Activated naive CD4-positive, alpha-beta T cell treated with anti-CD3 and anti-CD28 coated beads, Interleukin-2, amount 50 U/mL, for 16 hours (primary cell): ENCODE results near the gene AMOTL2.

Experiments
- DNase-seq: peaks from one replicate; pipeline ENCODE4 v3.0.0-alpha.2; 2020

AMOTL2 gene

GRCh38 chr3:134350861-134351311, 23.4 kb downstream of the AMOTL2 start:
- no peak for DNase-seq

- DNase-seq, result no peak
Observed at GRCh38 chr3:134350266-134350665, 24.0 kb downstream of the AMOTL2 start.

GRCh38 chr3:134348524-134348923, 25.7 kb downstream of the AMOTL2 start:
- no peak for DNase-seq

- no peak for DNase-seq
Observed at GRCh38 chr3:134347551-134347950, 26.7 kb downstream of the AMOTL2 start.

- DNase-seq, result no peak
Observed at GRCh38 chr3:134346744-134347143, 27.5 kb downstream of the AMOTL2 start.

GRCh38 chr3:134345202-134345601, 29.0 kb downstream of the AMOTL2 start:
- no peak for DNase-seq

- DNase-seq, result no peak
Observed at GRCh38 chr3:134344560-134344959, 29.7 kb downstream of the AMOTL2 start.

- no peak for DNase-seq
Observed at GRCh38 chr3:134342259-134342658, 32.0 kb downstream of the AMOTL2 start.

GRCh38 chr3:134341389-134341788, 32.9 kb downstream of the AMOTL2 start:
- no peak for DNase-seq

GRCh38 chr3:134340982-134341365, 33.3 kb downstream of the AMOTL2 start:
- DNase-seq, result no peak

GRCh38 chr3:134340362-134340981, 33.8 kb downstream of the AMOTL2 start:
- no peak for DNase-seq

GRCh38 chr3:134339913-134340312, 34.3 kb downstream of the AMOTL2 start:
- DNase-seq, result no peak

- no peak for DNase-seq
Observed at GRCh38 chr3:134339331-134339730, 34.9 kb downstream of the AMOTL2 start.

GRCh38 chr3:134338516-134339261, 35.6 kb downstream of the AMOTL2 start:
- no peak for DNase-seq

- DNase-seq, result no peak
Observed at GRCh38 chr3:134338201-134338512, 36.1 kb downstream of the AMOTL2 start.

- DNase-seq, result no peak
Observed at GRCh38 chr3:134337511-134338200, 36.6 kb downstream of the AMOTL2 start.

GRCh38 chr3:134337071-134337482, 37.2 kb downstream of the AMOTL2 start:
- no peak for DNase-seq

GRCh38 chr3:134336587-134336986, 37.7 kb downstream of the AMOTL2 start:
- DNase-seq, result no peak

GRCh38 chr3:134334901-134335280, 39.4 kb downstream of the AMOTL2 start:
- no peak for DNase-seq

- DNase-seq, result no peak
Observed at GRCh38 chr3:134334231-134334900, 39.9 kb downstream of the AMOTL2 start.

- no peak for DNase-seq
Observed at GRCh38 chr3:134333522-134334181, 40.6 kb downstream of the AMOTL2 start.

GRCh38 chr3:134332344-134332743, 41.9 kb downstream of the AMOTL2 start:
- DNase-seq, result no peak

GRCh38 chr3:134331811-134332199, 42.4 kb downstream of the AMOTL2 start:
- DNase-seq, result no peak
